ENCODE data around the gene CAMK2D.

CAMK2D gene

DNA sequence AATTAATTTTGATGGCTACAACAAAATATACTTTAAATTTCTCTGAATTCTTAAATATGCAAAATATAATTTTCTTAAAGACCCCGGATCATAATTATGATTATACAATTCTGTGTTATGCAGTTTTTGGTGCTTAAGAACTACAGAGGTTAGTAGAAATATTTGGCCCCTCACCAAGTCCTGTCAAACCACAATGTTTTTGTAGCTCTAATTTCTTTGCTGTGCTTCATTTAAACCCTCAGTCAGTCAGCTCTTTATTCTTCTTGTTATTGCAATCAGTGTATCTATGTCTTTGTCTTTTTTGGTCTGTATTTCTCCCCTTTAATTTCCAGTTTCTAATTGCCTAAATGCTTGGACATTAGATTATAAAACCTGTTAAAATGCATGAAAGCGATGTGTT is 186.1 kb downstream of the CAMK2D start:
- Histone ChIP-seq H3K23ac (ENCODE audit: low read length) (no peak overlapping the region), H2BK5ac (ENCODE audit: low read depth, low read length, poor library complexity) (no peak overlapping the region), H3K4me1 (ENCODE audit: control insufficient read depth in 1 of 2, insufficient read depth in 2 of 2, low read length in 2 of 2) (no peaks in the 10 kb centered on the region), H4K91ac (ENCODE audit: low read depth, low read length) (no peak overlapping the region), H2AK5ac (ENCODE audit: low read length) (no peak overlapping the region), H3K79me1 (ENCODE audit: low read length) (no peaks in the 10 kb centered on the region), H2AFZ (ENCODE audit: insufficient read depth, low read length, poor library complexity) (no peak overlapping the region), H2BK12ac (ENCODE audit: low read length) (no peak overlapping the region), H3K4me3 (ENCODE audit: low read depth, low read length) (no peak overlapping the region), H3K9ac (ENCODE audit: low read length) (no peak overlapping the region), H3K79me2 (ENCODE audit: control insufficient read depth, insufficient read depth, low read length, poor library complexity) (no peaks in the 10 kb centered on the region), H3K27ac (ENCODE audit: low read depth, low read length) (no peak overlapping the region), H4K8ac (ENCODE audit: low read depth, low read length) (no peak overlapping the region), H3K4ac (ENCODE audit: low read depth, low read length) (no peak overlapping the region), H3K14ac (ENCODE audit: low read length) (no peak overlapping the region), H3K18ac (ENCODE audit: low read length) (no peak overlapping the region), H4K12ac (ENCODE audit: low read depth, low read length) (no peak overlapping the region), H3K36me3 (ENCODE audit: control insufficient read depth in 1 of 2, insufficient read depth in 2 of 2, low read length in 2 of 2) (no peaks in the 10 kb centered on the region), H3K27me3 (ENCODE audit: insufficient read depth, low read length) (no peaks in the 10 kb centered on the region), H3K4me2 (ENCODE audit: low read length) (no peak overlapping the region), H2BK120ac (ENCODE audit: insufficient read depth, low read length, poor library complexity) (no peak overlapping the region), H3K9me3 (ENCODE audit: insufficient read depth, low read depth, low read length) (no peaks in the 10 kb centered on the region)
- no CpG with 5 or more reads among the region's 2 CpGs for WGBS (ENCODE audit: extremely low coverage, insufficient coverage, insufficient read length)
- no peak for DNase-seq

DNA sequence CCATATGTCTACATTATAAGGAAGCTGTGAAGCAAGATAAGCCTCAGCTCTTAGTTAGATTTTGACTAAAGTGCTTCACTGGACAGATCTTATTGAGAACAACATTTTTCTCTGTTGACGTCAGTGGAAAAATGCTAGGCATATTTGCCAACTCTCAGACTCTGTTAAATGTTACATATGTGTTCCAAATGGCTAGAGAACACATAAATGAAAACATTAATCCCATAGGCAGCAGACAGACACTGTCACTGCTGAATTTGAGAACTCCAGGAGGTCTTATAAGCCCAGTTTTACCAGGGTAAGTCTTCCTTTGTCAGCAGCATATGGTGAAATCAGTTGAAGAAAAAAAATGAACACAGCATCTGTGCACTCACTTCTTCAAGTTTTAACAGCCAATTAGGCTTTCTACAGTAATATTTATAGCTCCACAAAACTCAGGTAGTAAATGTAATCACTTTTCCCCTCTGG is 186.9 kb downstream of the CAMK2D start:
- no peaks in the 10 kb centered on the region for H3K36me3 ChIP-seq (ENCODE audit: control insufficient read depth in 1 of 2, insufficient read depth in 2 of 2, low read length in 2 of 2)
- H4K8ac ChIP-seq (ENCODE audit: low read depth, low read length) = no peak overlapping the region
- H3K79me2 ChIP-seq (ENCODE audit: control insufficient read depth, insufficient read depth, low read length, poor library complexity) = no peaks in the 10 kb centered on the region
- H3K23ac ChIP-seq (ENCODE audit: low read length) = no peak overlapping the region
- no peak overlapping the region for H3K18ac ChIP-seq (ENCODE audit: low read length)
- H3K4me2 ChIP-seq (ENCODE audit: low read length) = no peak overlapping the region
- WGBS (ENCODE audit: extremely low coverage, insufficient coverage, insufficient read length) = no CpG with 5 or more reads among the region's 1 CpG
- no peak overlapping the region for H2AK5ac ChIP-seq (ENCODE audit: low read length)
- H2BK5ac ChIP-seq (ENCODE audit: low read depth, low read length, poor library complexity) = no peak overlapping the region
- no peak overlapping the region for H3K14ac ChIP-seq (ENCODE audit: low read length)
- H3K9me3 ChIP-seq (ENCODE audit: insufficient read depth, low read depth, low read length) = no peaks in the 10 kb centered on the region
- no peak overlapping the region for H2AFZ ChIP-seq (ENCODE audit: insufficient read depth, low read length, poor library complexity)
- peak in 1 of 2 donors; percentile 69 for DNase-seq
- no peak overlapping the region for H3K4ac ChIP-seq (ENCODE audit: low read depth, low read length)
- no peak overlapping the region for H4K91ac ChIP-seq (ENCODE audit: low read depth, low read length)
- no peak overlapping the region for H3K4me3 ChIP-seq (ENCODE audit: low read depth, low read length)
- H3K4me1 ChIP-seq (ENCODE audit: control insufficient read depth in 1 of 2, insufficient read depth in 2 of 2, low read length in 2 of 2) = no peaks in the 10 kb centered on the region
- no peaks in the 10 kb centered on the region for H3K27me3 ChIP-seq (ENCODE audit: insufficient read depth, low read length)
- H2BK120ac ChIP-seq (ENCODE audit: insufficient read depth, low read length, poor library complexity) = no peak overlapping the region
- no peak overlapping the region for H4K12ac ChIP-seq (ENCODE audit: low read depth, low read length)
- no peak overlapping the region for H3K9ac ChIP-seq (ENCODE audit: low read length)
- no peaks in the 10 kb centered on the region for H3K79me1 ChIP-seq (ENCODE audit: low read length)
- H2BK12ac ChIP-seq (ENCODE audit: low read length) = no peak overlapping the region
- H3K27ac ChIP-seq (ENCODE audit: low read depth, low read length) = no peak overlapping the region

DNA sequence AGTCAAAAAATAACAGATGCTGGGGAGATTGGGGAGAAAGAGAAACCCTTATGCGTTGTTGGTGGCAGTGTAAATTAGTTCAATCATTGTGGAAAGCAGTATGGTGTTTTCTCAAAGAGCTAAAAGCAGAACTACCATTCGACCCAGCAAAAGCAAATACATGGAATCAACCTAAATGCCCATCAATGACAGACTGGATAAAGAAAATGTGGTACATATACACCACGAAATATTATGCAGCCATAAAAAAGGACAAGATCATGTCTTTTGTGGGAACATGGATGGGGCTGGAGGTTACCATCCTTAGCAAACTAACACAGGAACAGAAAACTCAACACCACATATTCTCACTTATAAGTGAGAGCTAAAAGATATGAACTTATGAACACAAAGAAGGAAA is 188.9 kb downstream of the CAMK2D start:
- no peaks in the 10 kb centered on the region for H3K79me1 ChIP-seq (ENCODE audit: low read length)

DNA sequence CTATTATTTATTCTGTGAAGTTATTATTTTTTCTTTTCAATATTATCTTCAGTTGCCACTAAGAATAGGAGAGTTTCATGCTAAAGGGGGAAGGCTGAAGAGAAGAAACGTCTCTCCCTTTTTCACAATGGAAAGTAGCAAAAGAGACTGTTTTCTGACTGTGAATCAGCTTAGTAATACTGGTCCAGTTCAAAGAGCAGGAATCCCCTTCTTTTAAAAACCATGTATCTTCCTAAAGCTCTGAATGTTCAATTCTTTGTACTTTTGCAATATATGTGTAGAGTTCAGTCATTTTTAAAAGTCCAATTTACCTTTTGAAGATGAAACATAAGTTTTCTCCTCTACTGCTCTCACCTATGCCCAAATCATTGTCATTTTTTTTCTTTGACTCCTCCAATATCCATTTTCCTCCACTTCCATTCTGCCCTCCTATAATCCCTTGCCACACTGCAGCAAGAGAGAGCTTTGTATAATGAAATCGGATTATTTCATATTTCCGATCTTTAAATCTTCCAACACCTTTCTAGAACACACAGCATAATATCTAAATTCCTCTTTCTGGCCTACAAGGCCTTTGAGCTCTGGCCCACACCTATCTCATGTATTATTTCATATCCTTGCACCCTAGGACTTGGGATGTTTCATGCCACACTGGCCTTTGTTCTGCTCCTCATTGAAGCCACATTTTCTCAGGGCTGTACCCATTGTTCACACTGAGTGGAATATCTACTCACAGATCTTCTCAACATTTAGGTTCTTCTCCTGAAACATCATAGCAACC is 195.3 kb downstream of the CAMK2D start:
- no peak for DNase-seq
- no peak overlapping the region for H3K27ac ChIP-seq (ENCODE audit: low read depth, low read length)
- H3K79me2 ChIP-seq (ENCODE audit: control insufficient read depth, insufficient read depth, low read length, poor library complexity) = no peaks in the 10 kb centered on the region
- no peak overlapping the region for H3K4me2 ChIP-seq (ENCODE audit: low read length)
- no peak overlapping the region for H3K18ac ChIP-seq (ENCODE audit: low read length)
- no peak overlapping the region for H3K9ac ChIP-seq (ENCODE audit: low read length)
- no peak overlapping the region for H2BK12ac ChIP-seq (ENCODE audit: low read length)
- no peak overlapping the region for H2AK5ac ChIP-seq (ENCODE audit: low read length)
- no peaks in the 10 kb centered on the region for H3K9me3 ChIP-seq (ENCODE audit: insufficient read depth, low read depth, low read length)
- H3K4me1 ChIP-seq (ENCODE audit: control insufficient read depth in 1 of 2, insufficient read depth in 2 of 2, low read length in 2 of 2) = no peaks in the 10 kb centered on the region
- peaks cover under 1% of the 10 kb centered on the region for H3K79me1 ChIP-seq (ENCODE audit: low read length)
- H3K23ac ChIP-seq (ENCODE audit: low read length) = no peak overlapping the region
- no peak overlapping the region for H2BK120ac ChIP-seq (ENCODE audit: insufficient read depth, low read length, poor library complexity)
- no peaks in the 10 kb centered on the region for H3K36me3 ChIP-seq (ENCODE audit: control insufficient read depth in 1 of 2, insufficient read depth in 2 of 2, low read length in 2 of 2)
- no peak overlapping the region for H3K4ac ChIP-seq (ENCODE audit: low read depth, low read length)
- H4K8ac ChIP-seq (ENCODE audit: low read depth, low read length) = no peak overlapping the region
- WGBS (ENCODE audit: extremely low coverage, insufficient coverage, insufficient read length) = 100% methylated on average over 1 of the region's 3 CpGs
- H2BK5ac ChIP-seq (ENCODE audit: low read depth, low read length, poor library complexity) = no peak overlapping the region
- no peak overlapping the region for H3K14ac ChIP-seq (ENCODE audit: low read length)
- no peak overlapping the region for H2AFZ ChIP-seq (ENCODE audit: insufficient read depth, low read length, poor library complexity)
- H3K4me3 ChIP-seq (ENCODE audit: low read depth, low read length) = no peak overlapping the region
- H3K27me3 ChIP-seq (ENCODE audit: insufficient read depth, low read length) = no peaks in the 10 kb centered on the region
- H4K12ac ChIP-seq (ENCODE audit: low read depth, low read length) = no peak overlapping the region
- no peak overlapping the region for H4K91ac ChIP-seq (ENCODE audit: low read depth, low read length)

More for the DNA sequence above, 188.9 kb downstream of the CAMK2D start:
- Histone ChIP-seq H3K4me2 (ENCODE audit: low read length) (no peak overlapping the region), H2AFZ (ENCODE audit: insufficient read depth, low read length, poor library complexity) (no peak overlapping the region), H4K91ac (ENCODE audit: low read depth, low read length) (no peak overlapping the region), H3K27ac (ENCODE audit: low read depth, low read length) (no peak overlapping the region), H3K18ac (ENCODE audit: low read length) (no peak overlapping the region), H3K14ac (ENCODE audit: low read length) (no peak overlapping the region), H2BK5ac (ENCODE audit: low read depth, low read length, poor library complexity) (no peak overlapping the region), H2BK12ac (ENCODE audit: low read length) (no peak overlapping the region), H2AK5ac (ENCODE audit: low read length) (no peak overlapping the region), H4K8ac (ENCODE audit: low read depth, low read length) (no peak overlapping the region), H3K9ac (ENCODE audit: low read length) (no peak overlapping the region), H3K4ac (ENCODE audit: low read depth, low read length) (no peak overlapping the region), H3K9me3 (ENCODE audit: insufficient read depth, low read depth, low read length) (no peaks in the 10 kb centered on the region), H3K23ac (ENCODE audit: low read length) (no peak overlapping the region), H3K79me2 (ENCODE audit: control insufficient read depth, insufficient read depth, low read length, poor library complexity) (no peaks in the 10 kb centered on the region), H3K4me1 (ENCODE audit: control insufficient read depth in 1 of 2, insufficient read depth in 2 of 2, low read length in 2 of 2) (no peaks in the 10 kb centered on the region), H4K12ac (ENCODE audit: low read depth, low read length) (no peak overlapping the region), H3K27me3 (ENCODE audit: insufficient read depth, low read length) (no peaks in the 10 kb centered on the region), H3K36me3 (ENCODE audit: control insufficient read depth in 1 of 2, insufficient read depth in 2 of 2, low read length in 2 of 2) (no peaks in the 10 kb centered on the region), H3K4me3 (ENCODE audit: low read depth, low read length) (no peak overlapping the region), H2BK120ac (ENCODE audit: insufficient read depth, low read length, poor library complexity) (no peak overlapping the region)
- DNase-seq = no peak
- WGBS (ENCODE audit: extremely low coverage, insufficient coverage, insufficient read length) = no CpG with 5 or more reads among the region's 3 CpGs

Measured in trophoblast cell (in vitro differentiated cells and primary cell).